WTC11 (cell line): ENCODE results near the gene USP11. TPM values are rescaled to one million over a fixed set of nuclear protein-coding genes. Genes with fewer than 3 reads are reported as not detected.

Experiments used
- ATAC-seq: fragments of 200-7000 bp; cut with Tn5 transposase; 2 replicates; pipeline ENCODE4 v1.10.0; 2021; ENCODE audit warnings: mild to moderate bottlenecking, moderate library complexity
- CTCF ChIA-PET: fragments of 300-600 bp; sonication (Branson Sonifier 250); formaldehyde crosslinking; loops from one replicate; lab custom pipeline; 2021; ENCODE audit warnings: antibody characterized with exemption; lab: Charles Lee
- POLR2A ChIA-PET: fragments of 350-600 bp; sonication (Branson Sonifier 250); formaldehyde crosslinking; loops from one replicate; lab custom pipeline; 2021; ENCODE audit warnings: antibody characterized with exemption; lab: Charles Lee
- DNase-seq: peaks from one replicate; pipeline ENCODE4 v3.0.0; 2021; ENCODE audit warnings: low spot score
- H3K27ac Mint-ChIP-seq: 2 replicates; pipeline ENCODE4 v1.8.0; 2021; ENCODE audit warnings: mixed read lengths
- H3K27me3 Mint-ChIP-seq: 2 replicates; pipeline ENCODE4 v1.8.0; 2021; ENCODE audit warnings: low read depth, mild to moderate bottlenecking, moderate library complexity, mixed read lengths
- H3K36me3 Mint-ChIP-seq: 2 replicates; pipeline ENCODE4 v1.8.0; 2021; ENCODE audit warnings: mixed read lengths
- H3K4me1 Mint-ChIP-seq: 2 replicates; pipeline ENCODE4 v1.8.0; 2022; ENCODE audit warnings: mixed read lengths
- H3K4me3 Mint-ChIP-seq: 2 replicates; pipeline ENCODE4 v1.8.0; 2021; ENCODE audit warnings: mild to moderate bottlenecking, moderate library complexity, mixed read lengths
- H3K9me3 Mint-ChIP-seq: 2 replicates; pipeline ENCODE4 v1.8.0; 2021; ENCODE audit warnings: mixed read lengths
- ATF2 ChIP-seq: sonication (generic); formaldehyde crosslinking; IDR thresholded peaks from 2 replicates; pipeline ENCODE4 v1.8.1; 2022; ENCODE audit warnings: low read depth, missing genetic modification reagents, borderline replicate concordance
- ATF3 ChIP-seq: sonication (generic); formaldehyde crosslinking; conservative IDR thresholded peaks from 2 replicates; pipeline ENCODE4 v1.8.1; 2022; ENCODE audit warnings: mild to moderate bottlenecking, missing genetic modification reagents
- CBFB ChIP-seq: sonication (generic); formaldehyde crosslinking; IDR thresholded peaks from 2 replicates; pipeline ENCODE4 v1.8.1; 2022; ENCODE audit warnings: mild to moderate bottlenecking, low read depth, missing genetic modification reagents
- FOXP1 ChIP-seq: sonication (generic); formaldehyde crosslinking; IDR thresholded peaks from 2 replicates; pipeline ENCODE4 v1.8.0; 2022; ENCODE audit warnings: missing genetic modification reagents, mild to moderate bottlenecking, moderate library complexity, borderline replicate concordance
- HMGA2 ChIP-seq: fragments of 250-450 bp; sonication (Bioruptor Pico); IDR thresholded peaks from 2 replicates; pipeline ENCODE4 v1.4.0; 2021; ENCODE audit warnings: mild to moderate bottlenecking, moderate library complexity
- IRF2 ChIP-seq: sonication (generic); formaldehyde crosslinking; IDR thresholded peaks from 2 replicates; pipeline ENCODE4 v1.8.0; 2022; ENCODE audit warnings: low read depth, missing genetic modification reagents, borderline replicate concordance
- JUN ChIP-seq: sonication (generic); formaldehyde crosslinking; IDR thresholded peaks from 2 replicates; pipeline ENCODE4 v1.8.0; 2023; ENCODE audit warnings: mild to moderate bottlenecking, missing genetic modification reagents
- MLX ChIP-seq: sonication (generic); formaldehyde crosslinking; IDR thresholded peaks from 2 replicates; pipeline ENCODE4 v1.8.1; 2023; ENCODE audit warnings: mild to moderate bottlenecking, missing genetic modification reagents, moderate library complexity
- MXD4 ChIP-seq: fragments of 250-450 bp; sonication (Bioruptor Pico); IDR thresholded peaks from 2 replicates; pipeline ENCODE4 v1.8.0; 2021; ENCODE audit warnings: mild to moderate bottlenecking, moderate library complexity, borderline replicate concordance
- NFATC4 ChIP-seq: fragments of 250-450 bp; sonication (Bioruptor Pico); IDR thresholded peaks from 2 replicates; pipeline ENCODE4 v1.9.0; 2021; ENCODE audit warnings: mild to moderate bottlenecking
- NFE2L1 ChIP-seq: sonication (generic); formaldehyde crosslinking; IDR thresholded peaks from 2 replicates; pipeline ENCODE4 v1.8.1; 2023; ENCODE audit warnings: missing genetic modification reagents
- RELA ChIP-seq: sonication (generic); formaldehyde crosslinking; IDR thresholded peaks from 2 replicates; pipeline ENCODE4 v1.8.1; 2022; ENCODE audit warnings: missing genetic modification reagents, mild to moderate bottlenecking, borderline replicate concordance
- TEAD1 ChIP-seq: sonication (generic); formaldehyde crosslinking; IDR thresholded peaks from 2 replicates; pipeline ENCODE4 v1.8.0; 2022; ENCODE audit warnings: mild to moderate bottlenecking, missing genetic modification reagents
- ZMAT4 ChIP-seq: fragments of 250-450 bp; sonication (Bioruptor Pico); IDR thresholded peaks from 2 replicates; pipeline ENCODE4 v1.9.0; 2021; ENCODE audit warnings: mild to moderate bottlenecking
- ZNF425 ChIP-seq: fragments of 250-450 bp; sonication (Bioruptor Pico); conservative IDR thresholded peaks from 2 replicates; pipeline ENCODE4 v1.9.0; 2021; ENCODE audit warnings: mild to moderate bottlenecking
- ZNF671 ChIP-seq: fragments of 250-450 bp; sonication (Bioruptor Pico); IDR thresholded peaks from 2 replicates; pipeline ENCODE4 v1.8.0; 2021; ENCODE audit warnings: mild to moderate bottlenecking
- ZSCAN18 ChIP-seq: fragments of 250-450 bp; sonication (Bioruptor Pico); IDR thresholded peaks from 2 replicates; pipeline ENCODE4 v2.1.2; 2022; ENCODE audit warnings: mild to moderate bottlenecking, moderate library complexity
- total RNA-seq: library from RNA; stranded (reverse); gene quantifications from 3 replicates; pipeline ENCODE4 v1.2.3, GENCODE V29; 2021

Gene USP11
- total RNA-seq, 1 experiment from 2014 or later, result 86.8 TPM

- CTCF ChIA-PET, result interaction anchor here (1.1 kb wide), 1 partner anchor 40 kb away, joined by 4 read pairs; no protein-coding TSS in a partner anchor
- ATAC-seq (no peak), DNase-seq (no peak)
- TF ChIP-seq NFATC4 (CRISPR knock-in tag) (no peak), CBFB (no peak)
- Mint-ChIP-seq H3K27ac (no peak overlapping the region), H3K4me1 (no peaks in the 10 kb centered on the region), H3K27me3 (no peaks in the 10 kb centered on the region), H3K36me3 (no peaks in the 10 kb centered on the region), H3K4me3 (no peak overlapping the region), H3K9me3 (no peaks in the 10 kb centered on the region)
- POLR2A ChIA-PET, result no interaction called here
Measured at GRCh38 chrX:47272013-47272408, 39.2 kb downstream of the USP11 start.

GRCh38 chrX:47273011-47273730, 40.4 kb downstream of the USP11 start:
- ATAC-seq, result no peak
- Mint-ChIP-seq H3K27ac (no peak overlapping the region), H3K4me1 (no peaks in the 10 kb centered on the region), H3K36me3 (no peaks in the 10 kb centered on the region), H3K9me3 (no peaks in the 10 kb centered on the region), H3K4me3 (no peak overlapping the region), H3K27me3 (no peaks in the 10 kb centered on the region)
- POLR2A ChIA-PET, result no interaction called here
- DNase-seq, result no peak
- TF ChIP-seq FOXP1, result no peak
- TF ChIP-seq CBFB, result no peak
- TF ChIP-seq ZMAT4 (CRISPR knock-in tag), result no peak
- TF ChIP-seq ZSCAN18, result no peak
- TF ChIP-seq ATF3 (CRISPR knock-in tag), result no peak
- TF ChIP-seq IRF2 (CRISPR knock-in tag), result no peak
- no peak for TF ChIP-seq RELA
- no peak for TF ChIP-seq ATF2 (CRISPR knock-in tag)
- TF ChIP-seq TEAD1 (CRISPR knock-in tag), result no peak
- no peak for TF ChIP-seq ZNF671 (CRISPR knock-in tag)
- no peak for TF ChIP-seq JUN
- no peak for TF ChIP-seq NFE2L1 (CRISPR knock-in tag)
- no peak for TF ChIP-seq MXD4
- no peak for TF ChIP-seq ZNF425
- CTCF ChIA-PET, result no interaction called here

- Mint-ChIP-seq H3K4me1 (no peaks in the 10 kb centered on the region), H3K27ac (no peak overlapping the region), H3K27me3 (no peaks in the 10 kb centered on the region), H3K36me3 (no peaks in the 10 kb centered on the region), H3K4me3 (no peak overlapping the region), H3K9me3 (no peaks in the 10 kb centered on the region)
- ATAC-seq, result no peak
- POLR2A ChIA-PET, result no interaction called here
- DNase-seq, result no peak
- TF ChIP-seq MLX (CRISPR knock-in tag) (no peak), HMGA2 (CRISPR knock-in tag) (peak; percentile 44)
- CTCF ChIA-PET, result no interaction called here
Measured at GRCh38 chrX:47278691-47279090, 45.9 kb downstream of the USP11 start.
